ENCODE data around the gene ARMC8.

Gene ARMC8

DNA sequence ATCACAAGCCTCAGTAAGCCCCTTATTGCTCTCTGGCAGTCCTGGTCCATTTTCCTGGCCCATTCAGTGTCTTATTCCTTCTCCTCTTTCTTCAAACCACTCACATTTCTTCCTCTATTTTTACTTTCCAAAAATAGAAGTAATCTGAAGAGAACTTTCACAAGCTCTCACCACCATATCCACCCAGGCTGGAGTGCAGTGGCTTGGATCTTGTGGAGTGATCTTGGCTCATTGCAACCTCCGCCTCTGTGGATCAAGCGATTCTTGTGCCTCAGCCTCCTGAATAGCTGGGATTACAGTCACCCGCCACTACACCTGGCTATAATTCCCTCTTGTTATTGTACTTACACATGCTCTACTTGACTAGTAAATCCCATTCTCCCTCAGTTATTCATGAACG, 16.8 kb downstream of the ARMC8 start:
- TF ChIP-seq, protein P1, sequence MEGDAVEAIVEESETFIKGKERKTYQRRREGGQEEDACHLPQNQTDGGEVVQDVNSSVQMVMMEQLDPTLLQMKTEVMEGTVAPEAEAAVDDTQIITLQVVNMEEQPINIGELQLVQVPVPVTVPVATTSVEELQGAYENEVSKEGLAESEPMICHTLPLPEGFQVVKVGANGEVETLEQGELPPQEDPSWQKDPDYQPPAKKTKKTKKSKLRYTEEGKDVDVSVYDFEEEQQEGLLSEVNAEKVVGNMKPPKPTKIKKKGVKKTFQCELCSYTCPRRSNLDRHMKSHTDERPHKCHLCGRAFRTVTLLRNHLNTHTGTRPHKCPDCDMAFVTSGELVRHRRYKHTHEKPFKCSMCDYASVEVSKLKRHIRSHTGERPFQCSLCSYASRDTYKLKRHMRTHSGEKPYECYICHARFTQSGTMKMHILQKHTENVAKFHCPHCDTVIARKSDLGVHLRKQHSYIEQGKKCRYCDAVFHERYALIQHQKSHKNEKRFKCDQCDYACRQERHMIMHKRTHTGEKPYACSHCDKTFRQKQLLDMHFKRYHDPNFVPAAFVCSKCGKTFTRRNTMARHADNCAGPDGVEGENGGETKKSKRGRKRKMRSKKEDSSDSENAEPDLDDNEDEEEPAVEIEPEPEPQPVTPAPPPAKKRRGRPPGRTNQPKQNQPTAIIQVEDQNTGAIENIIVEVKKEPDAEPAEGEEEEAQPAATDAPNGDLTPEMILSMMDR (IDR thresholded peaks at IDR 0.05; ENCODE audit: extremely low read depth, insufficient read depth, missing control alignments), result no peak
- in situ Hi-C loops (cut with MboI; ENCODE audit: low pct_unique_long_range_greater_than_20kb, low sequenced_read_pairs, unreplicated experiment), result no loop called here
- DNase-seq (ENCODE audit: low spot score), result no peak

GRCh38 chr3:138205527-138205926, 18.4 kb downstream of the ARMC8 start:
- no peak for DNase-seq (ENCODE audit: low spot score)
- TF ChIP-seq, protein P1 (IDR thresholded peaks at IDR 0.05; ENCODE audit: extremely low read depth, insufficient read depth, missing control alignments), result no peak
- in situ Hi-C loops (cut with MboI; ENCODE audit: low pct_unique_long_range_greater_than_20kb, low sequenced_read_pairs, unreplicated experiment), result no loop called here

- in situ Hi-C loops (cut with MboI; ENCODE audit: low pct_unique_long_range_greater_than_20kb, low sequenced_read_pairs, unreplicated experiment), result no loop called here
- TF ChIP-seq, protein P1 (IDR thresholded peaks at IDR 0.05; ENCODE audit: extremely low read depth, insufficient read depth, missing control alignments), result no peak
- no peak for DNase-seq (ENCODE audit: low spot score)
Observed at GRCh38 chr3:138206196-138206595, 19.1 kb downstream of the ARMC8 start.

DNA sequence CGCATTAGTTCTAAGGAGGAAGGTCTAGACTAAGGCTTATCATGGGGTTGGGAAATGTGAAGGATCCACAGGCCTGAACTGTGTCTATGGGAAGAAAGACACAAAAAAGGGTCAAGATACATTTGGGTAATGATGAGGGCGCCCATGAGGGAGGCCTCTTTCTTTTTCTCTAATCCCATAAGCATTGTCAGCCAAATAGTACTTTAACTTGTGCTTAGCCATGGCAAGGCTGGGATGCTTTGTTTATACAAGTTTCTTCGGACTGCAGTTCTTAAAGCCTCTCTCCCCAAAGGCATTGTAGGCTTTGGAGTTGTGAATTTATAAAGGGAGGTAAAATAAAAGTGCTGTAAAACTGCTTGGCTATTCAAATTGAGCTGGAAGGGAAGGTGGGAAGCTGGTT, 23.4 kb downstream of the ARMC8 start:
- in situ Hi-C loops (cut with MboI; ENCODE audit: low pct_unique_long_range_greater_than_20kb, low sequenced_read_pairs, unreplicated experiment), result no loop called here
- DNase-seq (ENCODE audit: low spot score), result no peak
- TF ChIP-seq, protein P1 (IDR thresholded peaks at IDR 0.05; ENCODE audit: extremely low read depth, insufficient read depth, missing control alignments), result no peak

GRCh38 chr3:138213398-138214085, 26.4 kb downstream of the ARMC8 start:
- in situ Hi-C loops (cut with MboI; ENCODE audit: low pct_unique_long_range_greater_than_20kb, low sequenced_read_pairs, unreplicated experiment), result no loop called here
- no peak for DNase-seq (ENCODE audit: low spot score)
- TF ChIP-seq, protein P1 (IDR thresholded peaks at IDR 0.05; ENCODE audit: extremely low read depth, insufficient read depth, missing control alignments), result no peak

GRCh38 chr3:138219255-138219654, 32.2 kb downstream of the ARMC8 start:
- in situ Hi-C loops (cut with MboI; ENCODE audit: low pct_unique_long_range_greater_than_20kb, low sequenced_read_pairs, unreplicated experiment), result no loop called here
- TF ChIP-seq, protein P1 (IDR thresholded peaks at IDR 0.05; ENCODE audit: extremely low read depth, insufficient read depth, missing control alignments), result no peak
- DNase-seq (ENCODE audit: low spot score), result no peak
